ENCODE measurements around the gene WFIKKN1.

Gene WFIKKN1

DNA sequence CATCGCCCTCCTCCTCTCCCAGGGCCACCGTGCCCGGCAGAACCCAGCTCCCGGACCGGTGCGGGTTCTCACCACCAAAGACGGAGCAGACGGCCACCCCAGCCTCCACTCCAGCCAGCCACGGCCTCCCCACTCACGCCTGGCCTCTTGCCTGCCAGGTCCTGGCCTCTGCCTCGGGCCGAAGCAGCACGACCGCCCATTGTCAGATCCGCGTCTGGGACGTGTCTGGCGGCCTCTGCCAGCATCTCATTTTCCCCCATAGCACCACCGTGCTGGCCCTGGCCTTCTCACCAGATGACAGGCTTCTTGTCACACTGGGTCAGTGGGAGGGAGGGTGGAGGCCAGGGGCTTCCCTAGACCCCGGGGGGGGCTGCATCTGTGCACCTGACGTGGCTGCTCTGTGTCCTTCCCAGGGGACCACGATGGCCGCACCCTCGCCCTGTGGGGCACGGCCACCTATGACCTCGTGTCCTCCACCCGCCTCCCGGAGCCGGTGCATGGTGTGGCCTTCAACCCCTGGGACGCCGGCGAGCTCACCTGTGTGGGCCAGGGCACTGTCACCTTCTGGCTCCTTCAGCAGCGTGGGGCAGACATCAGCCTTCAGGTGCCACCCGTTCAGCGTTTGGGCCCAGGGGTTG is 30.5 kb downstream of the WFIKKN1 start:
- Mint-ChIP-seq H3K27me3 (no peaks in the 10 kb centered on the region), H3K27ac (peak overlapping the region; percentile 71), H3K4me3 (peak overlapping the region; percentile 10)

DNA sequence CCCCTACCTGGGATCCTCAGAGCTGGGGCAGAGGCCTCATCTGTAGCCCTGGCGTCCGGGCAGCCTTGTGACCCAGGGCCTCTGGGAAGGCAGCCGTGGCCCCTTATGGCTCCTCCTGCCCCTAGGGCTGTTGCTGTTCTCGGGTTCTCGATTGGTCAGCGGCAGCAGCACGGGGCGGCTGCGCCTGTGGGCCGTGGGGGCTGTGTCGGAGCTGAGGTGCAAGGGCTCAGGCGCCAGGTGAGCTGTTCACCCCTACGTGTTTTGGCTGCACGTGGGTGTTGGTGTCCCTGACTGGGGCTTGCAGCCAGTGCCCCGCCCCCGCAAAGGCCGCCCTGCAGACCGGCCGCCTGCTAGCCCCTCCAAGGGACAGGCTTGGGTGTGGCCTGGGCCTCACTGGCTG is 31.3 kb downstream of the WFIKKN1 start:
- Mint-ChIP-seq H3K27ac (no peak overlapping the region), H3K4me3 (no peak overlapping the region), H3K27me3 (no peaks in the 10 kb centered on the region), H3K4me1 (ENCODE audit: low read depth) (peaks cover 8% of the 10 kb centered on the region), H3K9me3 (no peaks in the 10 kb centered on the region), H3K36me3 (ENCODE audit: low read depth) (peaks cover 40% of the 10 kb centered on the region)
- DNase-seq: no peak

More for the DNA sequence above, 30.5 kb downstream of the WFIKKN1 start:
- peaks cover 5% of the 10 kb centered on the region for H3K4me1 Mint-ChIP-seq (ENCODE audit: low read depth)
- no peak for DNase-seq
- no peaks in the 10 kb centered on the region for H3K9me3 Mint-ChIP-seq
- peaks cover 39% of the 10 kb centered on the region for H3K36me3 Mint-ChIP-seq (ENCODE audit: low read depth)

DNA sequence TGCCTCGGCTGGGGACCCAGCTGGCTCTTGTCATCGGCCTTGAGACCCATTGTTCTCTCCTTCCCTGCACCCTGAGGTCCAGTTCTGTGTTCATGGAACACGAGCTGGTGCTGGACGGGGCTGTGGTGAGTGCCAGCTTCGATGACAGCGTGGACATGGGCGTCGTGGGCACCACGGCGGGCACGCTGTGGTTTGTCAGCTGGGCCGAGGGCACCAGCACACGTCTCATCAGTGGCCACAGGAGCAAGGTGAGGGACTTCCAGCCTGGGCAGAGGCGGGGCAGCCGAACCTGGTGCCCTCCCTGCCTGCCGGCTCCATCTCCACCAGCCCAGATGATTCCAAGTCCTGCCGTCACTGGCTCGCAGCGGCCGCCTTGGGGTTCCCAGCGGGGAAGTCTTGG is 31.8 kb downstream of the WFIKKN1 start:
- peaks cover 13% of the 10 kb centered on the region for H3K4me1 Mint-ChIP-seq (ENCODE audit: low read depth)
- no peaks in the 10 kb centered on the region for H3K27me3 Mint-ChIP-seq
- no peaks in the 10 kb centered on the region for H3K9me3 Mint-ChIP-seq
- H3K4me3 Mint-ChIP-seq: no peak overlapping the region
- DNase-seq: no peak
- H3K36me3 Mint-ChIP-seq (ENCODE audit: low read depth): peaks cover 44% of the 10 kb centered on the region
- H3K27ac Mint-ChIP-seq: no peak overlapping the region

DNA sequence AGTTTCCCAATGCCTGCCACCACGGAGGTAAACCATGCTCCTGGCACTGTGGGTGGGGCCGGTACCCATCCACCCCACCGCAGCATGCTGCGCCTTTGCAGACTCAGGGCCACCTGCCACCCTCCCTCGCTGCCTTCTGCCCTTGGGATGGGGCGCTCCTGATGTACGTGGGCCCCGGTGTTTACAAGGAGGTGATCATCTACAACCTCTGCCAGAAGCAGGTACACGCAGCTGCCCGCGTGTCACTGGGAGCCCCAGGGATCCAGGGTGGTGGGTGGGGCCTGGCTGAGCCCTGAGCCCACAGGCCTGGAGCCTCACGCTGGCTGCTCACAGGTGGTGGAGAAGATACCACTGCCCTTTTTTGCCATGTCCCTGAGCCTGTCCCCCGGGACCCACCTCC is 35.8 kb downstream of the WFIKKN1 start:
- H3K4me3 Mint-ChIP-seq: no peak overlapping the region
- no peaks in the 10 kb centered on the region for H3K9me3 Mint-ChIP-seq
- H3K27ac Mint-ChIP-seq: no peak overlapping the region
- peaks cover 18% of the 10 kb centered on the region for H3K4me1 Mint-ChIP-seq (ENCODE audit: low read depth)
- peaks cover 60% of the 10 kb centered on the region for H3K36me3 Mint-ChIP-seq (ENCODE audit: low read depth)
- H3K27me3 Mint-ChIP-seq: no peaks in the 10 kb centered on the region
- DNase-seq: no peak

DNA sequence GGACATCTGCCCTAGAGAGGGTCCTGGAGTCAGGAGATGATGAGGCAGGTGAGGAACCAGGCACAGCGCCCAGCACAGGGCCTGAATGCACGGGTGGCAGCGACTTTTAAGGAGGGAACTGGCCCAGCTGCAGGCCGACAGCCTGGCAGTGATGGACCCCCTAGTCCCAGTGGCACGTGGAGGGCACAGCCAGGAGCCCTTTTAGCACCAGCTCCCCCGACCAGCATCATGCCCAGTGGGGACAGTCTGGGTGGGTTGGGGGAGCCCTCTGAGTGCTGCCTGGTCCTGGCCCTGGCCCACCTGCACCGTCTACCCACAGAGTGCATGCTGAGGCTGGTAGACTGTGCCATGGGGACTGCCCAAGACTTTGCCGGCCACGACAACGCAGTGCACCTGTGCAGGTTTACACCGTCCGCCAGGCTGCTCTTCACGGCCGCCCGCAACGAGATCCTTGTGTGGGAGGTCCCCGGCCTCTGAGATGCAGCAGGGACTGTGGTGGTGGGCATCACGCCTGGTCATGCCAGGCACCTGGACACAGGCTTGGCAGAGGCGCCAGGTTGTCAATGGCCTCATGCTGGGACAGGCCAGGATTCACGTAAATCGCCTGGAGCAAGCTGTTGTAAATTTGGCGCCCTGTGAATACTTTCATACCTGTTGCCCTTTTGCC is 36.5 kb downstream of the WFIKKN1 start:
- Mint-ChIP-seq H3K4me1 (ENCODE audit: low read depth) (peaks cover 18% of the 10 kb centered on the region), H3K27me3 (no peaks in the 10 kb centered on the region), H3K4me3 (peak overlapping the region; percentile 82), H3K27ac (peak overlapping the region; percentile 88), H3K9me3 (no peaks in the 10 kb centered on the region), H3K36me3 (ENCODE audit: low read depth) (peaks cover 62% of the 10 kb centered on the region)
- no peak for DNase-seq

DNA sequence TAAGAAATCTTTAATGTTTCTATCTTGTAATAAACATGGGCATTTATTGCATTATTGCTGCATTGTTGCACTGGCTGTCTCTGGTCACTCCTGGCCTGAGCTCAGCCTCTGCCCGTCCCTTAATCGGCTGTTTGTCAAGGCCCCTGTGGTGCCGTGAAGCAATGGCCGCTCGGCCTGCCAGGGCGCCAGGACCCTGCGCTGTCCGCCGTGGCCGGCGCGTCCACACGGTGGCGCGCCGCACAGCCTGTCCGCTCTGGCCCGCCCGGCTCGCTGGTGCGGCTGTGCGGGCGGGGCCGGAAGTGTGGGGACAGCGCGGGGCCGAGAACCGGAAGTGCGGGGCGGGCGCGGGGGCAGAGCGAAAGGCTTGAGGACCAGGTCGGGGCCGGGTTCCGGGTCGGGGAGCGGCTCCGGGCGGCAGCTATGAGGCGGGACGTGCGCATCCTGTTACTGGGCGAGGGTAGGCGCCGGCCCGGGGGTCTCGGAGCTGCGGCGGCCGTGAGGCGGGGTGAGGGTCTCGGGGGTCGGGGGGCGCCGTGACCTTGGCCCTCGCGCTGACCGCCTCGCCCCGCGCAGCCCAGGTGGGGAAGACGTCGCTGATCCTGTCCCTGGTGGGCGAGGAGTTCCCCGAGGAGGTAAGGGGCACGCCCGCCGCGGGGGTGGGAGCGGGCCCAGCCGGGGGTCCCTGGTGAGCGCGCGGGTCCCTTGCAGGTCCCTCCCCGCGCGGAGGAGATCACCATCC is 37.2 kb downstream of the WFIKKN1 start, which contains the start of gene RHOT2:
TSS of gene RHOT2 (plus strand) at position 353 of the 739 bp plus-strand sequence. CDS start at position 421, 68 bp downstream.
- peaks cover 60% of the 10 kb centered on the region for H3K36me3 Mint-ChIP-seq (ENCODE audit: low read depth)
- no peaks in the 10 kb centered on the region for H3K27me3 Mint-ChIP-seq
- H3K4me1 Mint-ChIP-seq (ENCODE audit: low read depth): peaks cover 18% of the 10 kb centered on the region
- H3K9me3 Mint-ChIP-seq: no peaks in the 10 kb centered on the region
- H3K27ac Mint-ChIP-seq: peak within 1 kb of the TSS; percentile 88
- peak; percentile 97 for DNase-seq
- H3K4me3 Mint-ChIP-seq: peak within 1 kb of the TSS; percentile 82

DNA sequence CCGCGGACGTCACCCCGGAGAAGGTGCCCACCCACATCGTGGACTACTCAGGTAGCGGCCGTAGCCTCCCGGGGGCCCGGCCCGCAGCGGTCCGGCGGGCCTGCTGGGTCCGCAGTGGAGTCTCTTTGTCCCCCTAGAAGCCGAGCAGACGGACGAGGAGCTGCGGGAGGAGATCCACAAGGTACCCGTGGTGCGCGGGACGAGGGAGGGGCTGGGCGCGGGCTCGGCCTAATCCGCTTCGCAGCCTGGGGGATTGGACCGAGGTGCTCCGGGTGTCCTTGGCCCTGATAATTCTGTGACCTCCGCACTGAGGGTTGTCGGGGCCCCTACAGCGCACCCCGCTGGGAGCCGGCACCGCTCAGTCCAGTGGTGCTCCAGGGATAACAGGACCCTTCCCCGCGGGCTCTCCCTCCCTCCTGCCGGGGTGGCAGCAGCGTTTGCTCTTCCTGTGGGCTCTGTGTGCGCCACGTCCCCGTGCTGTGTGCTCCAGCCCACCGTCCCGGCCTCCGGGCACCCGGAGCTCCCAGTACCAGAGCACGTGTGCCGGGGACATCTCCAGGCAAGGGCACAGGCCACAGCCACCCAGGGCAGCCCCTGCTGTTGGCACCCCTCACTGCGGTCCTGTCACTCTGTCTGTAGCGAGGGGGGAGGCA is 37.9 kb downstream of the WFIKKN1 start:
- Mint-ChIP-seq H3K9me3 (no peaks in the 10 kb centered on the region), H3K27ac (peak overlapping the region; percentile 68), H3K4me3 (peak overlapping the region; percentile 82), H3K4me1 (ENCODE audit: low read depth) (peaks cover 18% of the 10 kb centered on the region), H3K36me3 (ENCODE audit: low read depth) (peaks cover 60% of the 10 kb centered on the region), H3K27me3 (no peaks in the 10 kb centered on the region)
- DNase-seq: peak; percentile 50

DNA sequence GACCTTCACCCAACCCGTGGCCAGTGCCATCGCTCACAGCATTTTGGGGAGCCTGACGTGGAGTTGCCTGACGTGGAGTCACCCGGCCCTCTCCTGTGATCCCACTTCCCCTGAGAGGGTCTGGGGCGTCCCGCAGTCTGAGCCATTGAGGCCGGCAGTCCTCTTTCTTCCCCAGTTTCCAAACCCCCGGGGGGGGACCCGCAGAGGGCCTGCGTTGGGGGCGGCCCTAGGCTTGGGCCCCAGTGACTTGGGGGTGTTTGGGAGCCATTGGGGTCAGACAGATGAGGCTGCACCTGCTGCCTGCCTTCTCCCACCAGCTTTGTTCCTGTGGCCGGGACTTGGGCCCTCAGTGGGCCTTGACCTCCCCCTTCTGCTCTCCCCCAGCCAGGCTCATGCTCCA is 38.9 kb downstream of the WFIKKN1 start:
- H3K4me1 Mint-ChIP-seq (ENCODE audit: low read depth): peaks cover 18% of the 10 kb centered on the region
- peak overlapping the region; percentile 82 for H3K4me3 Mint-ChIP-seq
- H3K27me3 Mint-ChIP-seq: no peaks in the 10 kb centered on the region
- DNase-seq: no peak
- H3K9me3 Mint-ChIP-seq: no peaks in the 10 kb centered on the region
- H3K27ac Mint-ChIP-seq: peak overlapping the region; percentile 75
- peaks cover 63% of the 10 kb centered on the region for H3K36me3 Mint-ChIP-seq (ENCODE audit: low read depth)

DNA sequence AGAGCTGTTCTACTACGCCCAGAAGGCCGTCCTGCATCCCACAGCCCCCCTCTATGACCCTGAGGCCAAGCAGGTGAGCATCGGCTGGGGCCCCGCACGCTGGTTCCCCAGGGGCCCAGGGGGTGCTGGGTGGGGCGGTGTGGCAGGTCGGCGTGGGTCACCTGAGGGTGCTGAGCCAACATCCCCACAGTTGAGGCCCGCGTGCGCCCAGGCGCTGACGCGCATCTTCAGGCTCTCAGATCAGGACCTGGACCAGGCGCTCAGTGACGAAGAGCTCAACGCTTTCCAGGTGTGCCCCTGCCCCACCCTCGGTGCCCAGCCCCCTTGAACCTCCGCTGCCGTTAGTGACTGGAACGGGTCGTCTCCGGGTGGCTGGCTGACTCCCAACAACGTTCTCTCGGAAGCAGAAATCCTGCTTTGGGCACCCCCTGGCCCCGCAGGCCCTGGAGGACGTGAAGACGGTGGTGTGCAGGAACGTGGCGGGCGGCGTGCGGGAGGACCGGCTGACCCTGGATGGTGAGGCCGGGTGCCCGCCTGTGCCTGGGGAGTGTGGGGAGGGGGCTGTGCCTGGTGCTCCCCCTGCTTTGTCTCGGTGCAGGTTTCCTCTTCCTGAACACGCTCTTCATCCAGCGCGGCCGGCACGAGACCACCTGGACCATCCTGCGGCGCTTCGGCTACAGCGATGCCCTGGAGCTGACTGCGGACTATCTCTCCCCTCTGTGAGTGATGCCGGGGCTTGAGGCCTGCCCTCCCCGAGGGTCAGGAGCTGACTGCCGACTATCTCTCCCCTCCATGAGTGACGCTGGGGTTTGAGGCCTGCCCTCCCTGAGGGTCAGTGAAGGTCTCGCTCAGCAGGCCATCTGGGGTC is 39.9 kb downstream of the WFIKKN1 start:
- no peak for DNase-seq
- peaks cover 5% of the 10 kb centered on the region for H3K27me3 Mint-ChIP-seq
- peak overlapping the region; percentile 63 for H3K4me3 Mint-ChIP-seq
- H3K4me1 Mint-ChIP-seq (ENCODE audit: low read depth): peaks cover 23% of the 10 kb centered on the region
- no peaks in the 10 kb centered on the region for H3K9me3 Mint-ChIP-seq
- peaks cover 66% of the 10 kb centered on the region for H3K36me3 Mint-ChIP-seq (ENCODE audit: low read depth)
- H3K27ac Mint-ChIP-seq: peak overlapping the region; percentile 75

DNA sequence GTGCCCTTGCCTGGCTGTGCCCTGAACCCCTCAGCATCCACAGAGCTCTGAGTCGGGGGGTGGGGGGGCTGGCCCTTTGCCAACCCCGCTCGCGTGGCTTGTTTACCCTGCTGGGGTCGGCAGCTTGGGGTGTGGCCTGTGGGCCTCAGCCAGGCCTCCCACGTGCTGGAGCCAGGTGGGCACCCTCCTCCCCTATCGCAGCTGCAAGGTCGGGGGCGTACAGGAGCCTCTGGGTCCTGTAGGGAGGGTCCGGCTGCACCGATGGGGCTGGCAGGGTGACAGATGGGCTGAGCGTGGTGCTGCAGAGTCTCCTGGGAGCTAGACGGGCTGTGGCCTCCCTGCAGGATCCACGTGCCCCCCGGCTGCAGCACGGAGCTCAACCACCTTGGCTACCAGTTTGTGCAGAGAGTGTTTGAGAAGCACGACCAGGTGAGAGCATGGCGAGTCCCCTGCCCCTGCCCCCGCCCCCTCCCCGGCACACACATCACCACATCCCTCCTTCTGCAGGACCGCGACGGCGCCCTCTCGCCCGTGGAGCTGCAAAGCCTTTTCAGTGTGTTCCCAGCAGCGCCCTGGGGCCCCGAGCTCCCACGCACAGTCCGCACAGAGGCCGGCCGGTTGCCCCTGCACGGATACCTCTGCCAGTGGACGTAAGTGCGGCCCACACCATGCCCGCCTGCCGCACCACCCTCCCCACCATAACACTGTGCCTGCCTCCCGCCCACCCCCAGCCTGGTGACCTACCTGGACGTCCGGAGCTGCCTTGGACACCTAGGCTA is 40.8 kb downstream of the WFIKKN1 start:
- Mint-ChIP-seq H3K27ac (no peak overlapping the region), H3K36me3 (ENCODE audit: low read depth) (peaks cover 63% of the 10 kb centered on the region), H3K4me3 (no peak overlapping the region), H3K4me1 (ENCODE audit: low read depth) (peaks cover 23% of the 10 kb centered on the region), H3K9me3 (no peaks in the 10 kb centered on the region), H3K27me3 (peaks cover 5% of the 10 kb centered on the region)
- no peak for DNase-seq

DNA sequence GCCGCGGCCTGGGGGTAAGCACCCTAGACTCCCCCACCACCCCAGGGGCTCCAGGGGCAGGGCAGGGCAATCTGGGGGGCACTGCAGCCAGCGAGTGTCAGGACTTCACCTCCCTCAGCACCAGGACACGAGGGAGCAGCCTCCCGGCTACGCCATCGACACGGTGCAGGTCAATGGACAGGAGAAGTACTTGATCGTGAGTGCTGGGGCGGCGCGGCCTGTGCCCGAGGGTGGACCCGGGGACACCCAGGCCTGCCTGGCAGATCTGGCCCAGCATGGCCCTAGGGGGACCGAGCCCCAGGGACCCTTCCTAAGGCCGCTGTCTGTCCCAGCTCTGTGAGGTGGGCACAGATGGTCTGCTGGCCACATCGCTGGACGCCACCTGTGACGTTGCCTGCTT is 41.6 kb downstream of the WFIKKN1 start:
- no peak overlapping the region for H3K27ac Mint-ChIP-seq
- H3K9me3 Mint-ChIP-seq: no peaks in the 10 kb centered on the region
- peaks cover 59% of the 10 kb centered on the region for H3K36me3 Mint-ChIP-seq (ENCODE audit: low read depth)
- peaks cover 9% of the 10 kb centered on the region for H3K27me3 Mint-ChIP-seq
- DNase-seq: no peak
- no peak overlapping the region for H3K4me3 Mint-ChIP-seq
- peaks cover 17% of the 10 kb centered on the region for H3K4me1 Mint-ChIP-seq (ENCODE audit: low read depth)

DNA sequence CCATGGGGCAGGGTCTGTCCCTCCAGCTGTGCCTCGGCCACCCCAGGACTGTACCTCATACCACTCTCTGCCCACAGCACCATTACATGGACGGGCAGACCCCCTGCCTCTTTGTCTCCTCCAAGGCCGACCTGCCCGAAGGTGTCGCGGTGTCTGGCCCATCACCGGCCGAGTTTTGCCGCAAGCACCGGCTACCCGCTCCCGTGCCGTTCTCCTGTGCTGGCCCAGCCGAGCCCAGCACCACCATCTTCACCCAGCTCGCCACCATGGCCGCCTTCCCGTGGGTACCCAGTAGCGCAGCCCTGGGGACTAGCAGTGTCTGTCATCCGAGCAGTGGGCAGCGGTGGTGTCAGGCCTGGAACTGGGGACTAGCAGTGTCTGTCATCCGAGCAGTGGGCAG is 42.1 kb downstream of the WFIKKN1 start:
- Mint-ChIP-seq H3K9me3 (no peaks in the 10 kb centered on the region), H3K27me3 (peaks cover 9% of the 10 kb centered on the region), H3K36me3 (ENCODE audit: low read depth) (peaks cover 54% of the 10 kb centered on the region), H3K27ac (no peak overlapping the region), H3K4me1 (ENCODE audit: low read depth) (peaks cover 13% of the 10 kb centered on the region), H3K4me3 (no peak overlapping the region)
- no peak for DNase-seq

DNA sequence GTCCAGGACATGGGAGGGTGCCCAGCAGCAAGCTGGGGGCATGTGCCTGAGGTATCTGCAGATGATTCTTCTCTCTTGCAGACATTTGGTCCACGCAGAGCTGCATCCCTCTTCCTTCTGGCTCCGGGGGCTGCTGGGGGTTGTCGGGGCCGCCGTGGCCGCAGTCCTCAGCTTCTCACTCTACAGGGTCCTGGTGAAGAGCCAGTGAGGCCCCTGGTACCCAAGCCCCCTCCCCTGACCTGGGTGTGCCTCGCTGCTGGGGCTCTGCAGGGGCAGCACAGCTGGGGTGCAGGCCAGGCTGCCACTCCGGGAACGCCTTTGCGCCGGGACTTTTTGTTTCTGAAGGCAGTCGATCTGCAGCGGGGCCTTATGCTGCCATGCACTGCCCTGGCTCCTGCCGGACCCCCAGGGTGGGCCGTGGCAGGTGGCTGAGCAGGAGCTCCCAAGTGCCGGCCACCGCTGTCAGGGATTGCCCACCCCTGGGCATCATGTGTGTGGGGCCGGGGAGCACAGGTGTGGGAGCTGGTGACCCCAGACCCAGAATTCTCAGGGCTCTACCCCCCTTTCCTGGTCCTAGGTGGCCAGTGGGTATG is 42.7 kb downstream of the WFIKKN1 start:
- Mint-ChIP-seq H3K27me3 (peaks cover 9% of the 10 kb centered on the region), H3K27ac (no peak overlapping the region), H3K9me3 (no peaks in the 10 kb centered on the region), H3K4me1 (ENCODE audit: low read depth) (peaks cover 13% of the 10 kb centered on the region), H3K4me3 (no peak overlapping the region), H3K36me3 (ENCODE audit: low read depth) (peaks cover 52% of the 10 kb centered on the region)
- DNase-seq: no peak
